ENCODE data around the gene PAK6.

The PAK6 gene

GRCh38 chr15:40255033-40255432 is 16.2 kb downstream of the PAK6 start:
- no peak for DNase-seq (ENCODE audit: low spot score)

- DNase-seq (ENCODE audit: low spot score): peak; percentile 52
These were observed 17.9 kb downstream of the PAK6 start for GRCh38 chr15:40256638-40257235.

GRCh38 chr15:40257656-40258450 is 19.0 kb downstream of the PAK6 start:
- DNase-seq (ENCODE audit: low spot score): no peak

- DNase-seq (ENCODE audit: low spot score): no peak
These were observed 19.7 kb downstream of the PAK6 start for GRCh38 chr15:40258544-40258943.

- DNase-seq (ENCODE audit: low spot score): no peak
These were observed 20.2 kb downstream of the PAK6 start for GRCh38 chr15:40259021-40259420.

GRCh38 chr15:40263024-40263754 is 24.3 kb downstream of the PAK6 start:
- no peak for DNase-seq (ENCODE audit: low spot score)

GRCh38 chr15:40264321-40265153 is 25.7 kb downstream of the PAK6 start:
- DNase-seq (ENCODE audit: low spot score): no peak

GRCh38 chr15:40265355-40265754 is 26.5 kb downstream of the PAK6 start:
- DNase-seq (ENCODE audit: low spot score): no peak

- DNase-seq (ENCODE audit: low spot score): no peak
These were observed 27.0 kb downstream of the PAK6 start for GRCh38 chr15:40265875-40266274.

- DNase-seq (ENCODE audit: low spot score): no peak
These were observed 28.0 kb downstream of the PAK6 start for GRCh38 chr15:40266828-40267304.

GRCh38 chr15:40267670-40268069 is 28.8 kb downstream of the PAK6 start:
- no peak for DNase-seq (ENCODE audit: low spot score)

GRCh38 chr15:40269604-40270003 is 30.7 kb downstream of the PAK6 start:
- DNase-seq (ENCODE audit: low spot score): no peak

GRCh38 chr15:40270246-40270995 is 31.6 kb downstream of the PAK6 start:
- DNase-seq (ENCODE audit: low spot score): no peak

- no peak for DNase-seq (ENCODE audit: low spot score)
These were observed 33.0 kb downstream of the PAK6 start for GRCh38 chr15:40271685-40272484.

- DNase-seq (ENCODE audit: low spot score): no peak
These were observed 33.7 kb downstream of the PAK6 start for GRCh38 chr15:40272485-40273056.

GRCh38 chr15:40273428-40273827 is 34.6 kb downstream of the PAK6 start:
- no peak for DNase-seq (ENCODE audit: low spot score)

- DNase-seq (ENCODE audit: low spot score): peak; percentile 85
These were observed 35.7 kb downstream of the PAK6 start for GRCh38 chr15:40274350-40275274.

GRCh38 chr15:40275523-40275922 is 36.7 kb downstream of the PAK6 start:
- DNase-seq (ENCODE audit: low spot score): no peak

- DNase-seq (ENCODE audit: low spot score): no peak
These were observed 37.1 kb downstream of the PAK6 start for GRCh38 chr15:40275954-40276353.
